Adrenal gland (tissue), 5 donors: ENCODE data around the gene CFAP206.

ENCODE experiments used
- CTCF ChIP-seq, 6 experiments: fragments of 450-650 bp in 4 of 6; fragments of 200-600 bp in 2 of 6; sonication (generic) in 1 of 6; IDR thresholded peaks; 1 replicate in 5 of 6; 2 replicates in 1 of 6; pipeline versions ENCODE4 v1.5.1 to v1.8.0; 2016 to 2021; ENCODE audit warnings: antibody characterized with exemption in 6 of 6, mild to moderate bottlenecking in 2 of 6, moderate library complexity in 1 of 6
- POLR2A ChIP-seq, 2 donors: fragments of 450-650 bp; IDR thresholded peaks; one replicate each; pipeline ENCODE4 v1.6.1; 2017; ENCODE audit warnings: antibody characterized with exemption in 2 of 2, mild to moderate bottlenecking in 2 of 2, moderate library complexity in 1 of 2
- donor health status: DM: no; HTN: no; CAD: no.

GRCh38 chr6:87501809-87502572, 94.2 kb downstream of the CFAP206 start:
- no peak for TF ChIP-seq POLR2A (IDR thresholded peaks at IDR 0.05)
- no peak for TF ChIP-seq CTCF (IDR thresholded peaks at IDR 0.05)
